Smooth muscle cell (in vitro differentiated cells): Measurements from ENCODE around the gene DPH1. TPM values are rescaled to one million over a fixed set of nuclear protein-coding genes. Genes with fewer than 3 reads are reported as not detected.
A peak's percentile ranks its signal among the peaks of the same experiment; 100 is the strongest.

ENCODE experiments used
- DNase-seq: peaks from one replicate; lab custom pipeline; 2025; ENCODE audit not compliant: unreplicated experiment; lab: John Stamatoyannopoulos, UW
- H2AFZ ChIP-seq: fragments of 200-600 bp; sonication (generic); 2 replicates; pipeline ENCODE4 v1.6.0; 2016; ENCODE audit warnings: antibody characterized with exemption, low read depth, mild to moderate bottlenecking
- H3F3A ChIP-seq: fragments of 200-600 bp; sonication (generic); 2 replicates; pipeline ENCODE4 v1.6.0; 2017; ENCODE audit warnings: antibody characterized with exemption, low read depth
- H3K27ac ChIP-seq: fragments of 200-600 bp; sonication (generic); 2 replicates; pipeline ENCODE4 v1.5.1; 2016; ENCODE audit warnings: low read depth, mild to moderate bottlenecking
- H3K27me3 ChIP-seq: fragments of 200-600 bp; sonication (generic); 2 replicates; pipeline ENCODE4 v1.6.1; 2016; ENCODE audit warnings: low read depth, mild to moderate bottlenecking
- H3K36me3 ChIP-seq: fragments of 200-600 bp; sonication (generic); 2 replicates; pipeline ENCODE4 v1.5.1; 2016; ENCODE audit warnings: low read depth
- H3K4me1 ChIP-seq: fragments of 200-600 bp; sonication (generic); 2 replicates; pipeline ENCODE4 v1.5.1; 2016; ENCODE audit warnings: low read depth
- H3K4me2 ChIP-seq: fragments of 200-600 bp; sonication (generic); 2 replicates; pipeline ENCODE4 v1.6.0; 2016; ENCODE audit warnings: mild to moderate bottlenecking
- H3K4me3 ChIP-seq: fragments of 200-600 bp; sonication (generic); 2 replicates; pipeline ENCODE4 v1.5.1; 2016; ENCODE audit warnings: mild to moderate bottlenecking
- H3K79me2 ChIP-seq: fragments of 200-600 bp; sonication (generic); 2 replicates; pipeline ENCODE4 v1.6.0; 2016; ENCODE audit warnings: low read depth, mild to moderate bottlenecking
- H3K9ac ChIP-seq: fragments of 200-600 bp; sonication (generic); 2 replicates; pipeline ENCODE4 v1.6.0; 2016; ENCODE audit warnings: low read depth
- H3K9me3 ChIP-seq: fragments of 200-600 bp; sonication (generic); replicated peaks from 2 replicates; pipeline ENCODE4 v1.5.1; 2016; ENCODE audit warnings: low read depth
- H4K20me1 ChIP-seq: fragments of 200-600 bp; sonication (generic); 2 replicates; pipeline ENCODE4 v1.6.0; 2016; ENCODE audit warnings: low read depth
- CTCF ChIP-seq: fragments of 200-600 bp; sonication (generic); IDR thresholded peaks from 2 replicates; pipeline ENCODE4 v1.5.1; 2017; ENCODE audit warnings: borderline replicate concordance, mild to moderate bottlenecking, antibody characterized with exemption; ENCODE audit not compliant: insufficient read depth, poor library complexity, severe bottlenecking
- WGBS: methylation state at CpG from one replicate; pipeline ENCODE4 v1.1.7; 2016; ENCODE audit warnings: low lambda C conversion rate; 5-methylcytosine and 5-hydroxymethylcytosine counted together
- polyA plus RNA-seq: library from polyadenylated mRNA; unstranded; fragments of >200 nt; fragmentation: Nextera tagmentation; extraction: Ambion mirVana; gene quantifications from 2 replicates; pipeline ENCODE4 v1.2.1, GENCODE V29; 2016
- total RNA-seq: library from RNA; depleted of rRNA; stranded (reverse); fragments of >200 nt; gene quantifications from 2 replicates; pipeline ENCODE4 v1.2.3, GENCODE V29; 2014

DPH1 gene
- total and polyA plus RNA-seq, 2 experiments from 2014 or later: 15.9 to 33.6 TPM

GRCh38 chr17:2057175-2057759, 27.3 kb downstream of the DPH1 start:
- peaks cover 29% of the 10 kb centered on the region for H3K27me3 ChIP-seq
- H2AFZ ChIP-seq: no peak overlapping the region
- no peaks in the 10 kb centered on the region for H3K9me3 ChIP-seq
- peaks cover 6% of the 10 kb centered on the region for H3F3A ChIP-seq
- H3K36me3 ChIP-seq: no peaks in the 10 kb centered on the region
- peak overlapping the region; percentile 93 for H3K4me2 ChIP-seq
- peak overlapping the region; percentile 23 for H3K4me3 ChIP-seq
- H3K4me1 ChIP-seq: peaks cover 10% of the 10 kb centered on the region
- H3K79me2 ChIP-seq: peaks cover 4% of the 10 kb centered on the region
- H3K27ac ChIP-seq: no peak overlapping the region
- no peak for DNase-seq
- WGBS: 9% methylated on average over 66 of the region's 81 CpGs
- H3K9ac ChIP-seq: no peak overlapping the region
- no peak for TF ChIP-seq CTCF
- H4K20me1 ChIP-seq: peaks cover 25% of the 10 kb centered on the region

GRCh38 chr17:2057760-2058585, 28.0 kb downstream of the DPH1 start:
- peaks cover 29% of the 10 kb centered on the region for H3K27me3 ChIP-seq
- no peak for TF ChIP-seq CTCF
- DNase-seq: no peak
- peaks cover 4% of the 10 kb centered on the region for H3K79me2 ChIP-seq
- no peaks in the 10 kb centered on the region for H3K36me3 ChIP-seq
- no peak overlapping the region for H3K4me3 ChIP-seq
- peaks cover 8% of the 10 kb centered on the region for H3F3A ChIP-seq
- H4K20me1 ChIP-seq: peaks cover 25% of the 10 kb centered on the region
- H3K27ac ChIP-seq: no peak overlapping the region
- H2AFZ ChIP-seq: no peak overlapping the region
- peak overlapping the region; percentile 93 for H3K4me2 ChIP-seq
- no peak overlapping the region for H3K9ac ChIP-seq
- H3K9me3 ChIP-seq: no peaks in the 10 kb centered on the region
- peaks cover 16% of the 10 kb centered on the region for H3K4me1 ChIP-seq
- 60% methylated on average over 83 of the region's 98 CpGs for WGBS

GRCh38 chr17:2058586-2059546, 28.9 kb downstream of the DPH1 start:
- Histone ChIP-seq H3K79me2 (peaks cover 4% of the 10 kb centered on the region), H3K4me3 (no peak overlapping the region), H4K20me1 (peaks cover 25% of the 10 kb centered on the region), H2AFZ (no peak overlapping the region), H3K9ac (no peak overlapping the region), H3F3A (peaks cover 12% of the 10 kb centered on the region), H3K27ac (no peak overlapping the region), H3K9me3 (no peaks in the 10 kb centered on the region), H3K27me3 (peaks cover 29% of the 10 kb centered on the region), H3K36me3 (no peaks in the 10 kb centered on the region), H3K4me2 (no peak overlapping the region), H3K4me1 (peaks cover 22% of the 10 kb centered on the region)
- peak; percentile 59 for TF ChIP-seq CTCF
- DNase-seq: no peak
- 50% methylated on average over 52 of the region's 78 CpGs for WGBS
